IMR-90 (cell line): ENCODE data around the gene RTP5. TPM values are rescaled to one million over a fixed set of nuclear protein-coding genes. Genes with fewer than 3 reads are reported as not detected.

Source experiments
- ATAC-seq: fragments of 200-7000 bp; cut with Tn5 transposase; 2 replicates; pipeline ENCODE4 v1.9.1; 2020; ENCODE audit warnings: low read depth, mild to moderate bottlenecking, moderate library complexity
- BruUV-seq: library from RNA; stranded (reverse); fragments of 400-500 nt; replicated peaks from 2 replicates; lab custom pipeline; 2021; lab: Mats Ljungman, UMichigan
- CTCF ChIA-PET: fragments of 300-600 bp; formaldehyde crosslinking; extraction: SDS; loops from one replicate; lab custom pipeline; 2021; ENCODE audit warnings: antibody characterized with exemption; lab: Yijun Ruan, JAX
- POLR2A ChIA-PET: fragments of 300-600 bp; sonication (Branson Sonifier 250); formaldehyde crosslinking; loops from one replicate; lab custom pipeline; 2022; ENCODE audit warnings: antibody characterized with exemption; ENCODE audit not compliant: unreplicated experiment; lab: Charles Lee
- DNase-seq: peaks from one replicate; pipeline ENCODE4 v3.0.0; 2013
- H2AFZ ChIP-seq: replicated peaks from 2 replicates; pipeline ENCODE3; 2013; ENCODE audit warnings: low read length, mild to moderate bottlenecking; ENCODE audit not compliant: poor library complexity
- H2AK5ac ChIP-seq: 2 replicates; pipeline ENCODE4 v1.6.1; 2013; ENCODE audit warnings: low read depth, low read length, inconsistent platforms
- H2AK9ac ChIP-seq: replicated peaks from 2 replicates; pipeline ENCODE3; 2013; ENCODE audit warnings: mild to moderate bottlenecking, low read depth, low read length, moderate library complexity; ENCODE audit not compliant: poor library complexity
- H2BK120ac ChIP-seq: 2 replicates; pipeline ENCODE4 v1.6.1; 2013; ENCODE audit warnings: low read depth, low read length, inconsistent platforms
- H2BK15ac ChIP-seq: 3 replicates; pipeline ENCODE4 v1.6.1; 2013; ENCODE audit warnings: low read depth, low read length, inconsistent platforms
- H2BK20ac ChIP-seq: 2 replicates; pipeline ENCODE4 v1.6.1; 2013; ENCODE audit warnings: low read depth, mild to moderate bottlenecking, inconsistent platforms, low read length, moderate library complexity
- H2BK5ac ChIP-seq: 2 replicates; pipeline ENCODE4 v1.6.1; 2013; ENCODE audit warnings: mild to moderate bottlenecking, low read depth, low read length, inconsistent platforms; ENCODE audit not compliant: poor library complexity, severe bottlenecking
- H3K14ac ChIP-seq: replicated peaks from 2 replicates; pipeline ENCODE4 v1.6.1; 2013; ENCODE audit warnings: low read depth, low read length, inconsistent platforms
- H3K18ac ChIP-seq: 2 replicates; pipeline ENCODE4 v1.6.1; 2013; ENCODE audit warnings: low read depth, low read length, control low read depth
- H3K23ac ChIP-seq: 2 replicates; pipeline ENCODE4 v1.6.1; 2013; ENCODE audit warnings: low read depth, low read length, inconsistent platforms
- H3K27ac ChIP-seq: 2 replicates; pipeline ENCODE4 v1.5.1; 2013; ENCODE audit warnings: mild to moderate bottlenecking, control low read depth, low read length; ENCODE audit not compliant: insufficient read depth
- H3K27me3 ChIP-seq: 2 replicates; pipeline ENCODE4 v1.6.1; 2013; ENCODE audit warnings: low read length; ENCODE audit not compliant: control insufficient read depth, insufficient read depth
- H3K36me3 ChIP-seq: 2 replicates; pipeline ENCODE4 v1.6.1; 2013; ENCODE audit warnings: low read length, mixed read lengths; ENCODE audit not compliant: control insufficient read depth, insufficient read depth
- H3K4ac ChIP-seq: 2 replicates; pipeline ENCODE4 v1.6.1; 2013; ENCODE audit warnings: low read depth, low read length, inconsistent platforms
- H3K4me1 ChIP-seq: 2 replicates; pipeline ENCODE4 v1.6.1; 2013; ENCODE audit warnings: low read length, mixed read lengths; ENCODE audit not compliant: control insufficient read depth, insufficient read depth
- H3K4me2 ChIP-seq: 2 replicates; pipeline ENCODE4 v1.6.1; 2013; ENCODE audit warnings: low read depth, mild to moderate bottlenecking, control low read depth, low read length, moderate library complexity
- H3K4me3 ChIP-seq: 2 replicates; pipeline ENCODE4 v1.5.1; 2013; ENCODE audit warnings: low read depth, mild to moderate bottlenecking, control low read depth, low read length, moderate library complexity; ENCODE audit not compliant: insufficient read depth
- H3K56ac ChIP-seq: 2 replicates; pipeline ENCODE4 v1.6.1; 2013; ENCODE audit warnings: low read length, inconsistent platforms; ENCODE audit not compliant: insufficient read depth; ENCODE audit errors: extremely low read depth
- H3K79me1 ChIP-seq, 2 experiments: 2 replicates each; pipeline ENCODE4 v1.6.1; 2013; ENCODE audit warnings: low read length in 2 of 2, inconsistent platforms in 1 of 2, low read depth in 1 of 2
- H3K9ac ChIP-seq: 2 replicates; pipeline ENCODE4 v1.6.1; 2013; ENCODE audit warnings: low read depth, low read length, control low read depth
- H3K9me1 ChIP-seq: 2 replicates; pipeline ENCODE4 v1.6.1; 2013; ENCODE audit warnings: low read length, inconsistent platforms; ENCODE audit not compliant: insufficient read depth
- H3K9me3 ChIP-seq: 2 replicates; pipeline ENCODE4 v1.6.1; 2013; ENCODE audit warnings: low read length; ENCODE audit not compliant: control insufficient read depth, insufficient read depth
- H4K20me1 ChIP-seq: 2 replicates; pipeline ENCODE4 v1.6.1; 2013; ENCODE audit warnings: low read length, inconsistent platforms; ENCODE audit not compliant: insufficient read depth
- H4K5ac ChIP-seq: 2 replicates; pipeline ENCODE4 v1.6.1; 2013; ENCODE audit warnings: mild to moderate bottlenecking, low read depth, low read length, control low read depth
- H4K8ac ChIP-seq, 2 experiments: 2 replicates each; pipeline ENCODE4 v1.6.1; 2013; ENCODE audit warnings: low read depth in 2 of 2, low read length in 2 of 2, control low read depth in 1 of 2, inconsistent platforms in 1 of 2
- H4K91ac ChIP-seq: 2 replicates; pipeline ENCODE4 v1.6.1; 2013; ENCODE audit warnings: low read depth, low read length, inconsistent platforms; ENCODE audit not compliant: insufficient read depth
- CEBPB ChIP-seq: IDR thresholded peaks from 2 replicates; pipeline ENCODE4 v1.6.1; 2012; ENCODE audit warnings: low read depth, low read length, improper control_type of control experiment
- CHD1 ChIP-seq: IDR thresholded peaks from 2 replicates; pipeline ENCODE4 v1.6.1; 2012; ENCODE audit warnings: low read depth, low read length, improper control_type of control experiment
- CTCF ChIP-seq: conservative IDR thresholded peaks from 2 replicates; pipeline ENCODE4 v1.5.1; 2012; ENCODE audit warnings: mild to moderate bottlenecking, low read depth, low read length, improper control_type of control experiment
- FOS ChIP-seq: fragments of 150-350 bp; IDR thresholded peaks from 2 replicates; pipeline ENCODE4 v1.6.1; 2016; ENCODE audit warnings: low read depth, low read length
- MAZ ChIP-seq: IDR thresholded peaks from 2 replicates; pipeline ENCODE4 v1.6.1; 2012; ENCODE audit warnings: low read depth, mild to moderate bottlenecking, low read length, improper control_type of control experiment, moderate library complexity, borderline replicate concordance
- NFE2L2 ChIP-seq: fragments of 150-350 bp; IDR thresholded peaks from 2 replicates; pipeline ENCODE4 v1.6.1; 2016; ENCODE audit warnings: low read depth, mild to moderate bottlenecking, low read length
- POLR2A ChIP-seq: IDR thresholded peaks from 2 replicates; pipeline ENCODE4 v1.6.1; 2012; ENCODE audit warnings: mild to moderate bottlenecking, low read depth, low read length
- RAD21 ChIP-seq: IDR thresholded peaks from 2 replicates; pipeline ENCODE4 v1.6.1; 2012; ENCODE audit warnings: low read length, improper control_type of control experiment
- RCOR1 ChIP-seq: IDR thresholded peaks from 2 replicates; pipeline ENCODE4 v1.6.1; 2012; ENCODE audit warnings: mild to moderate bottlenecking, low read length, improper control_type of control experiment; ENCODE audit not compliant: insufficient replicate concordance
- RFX5 ChIP-seq: IDR thresholded peaks from 2 replicates; pipeline ENCODE4 v1.8.0; 2012; ENCODE audit warnings: low read depth, mild to moderate bottlenecking, low read length, moderate library complexity
- SMC3 ChIP-seq: fragments of 150-350 bp; IDR thresholded peaks from 2 replicates; pipeline ENCODE4 v1.6.1; 2016; ENCODE audit warnings: low read depth, mild to moderate bottlenecking, antibody characterized with exemption, low read length, moderate library complexity
- USF2 ChIP-seq: fragments of 150-350 bp; IDR thresholded peaks from 2 replicates; pipeline ENCODE4 v1.6.1; 2017; ENCODE audit warnings: mild to moderate bottlenecking, antibody characterized with exemption, low read length, low read depth
- WGBS, 2 experiments: methylation state at CpG; one replicate each; pipeline versions ENCODE4 v1.1.5 to v1.1.7; 2013; ENCODE audit warnings: missing lambda C conversion rate in 2 of 2; ENCODE audit not compliant: insufficient read length in 1 of 2; ENCODE audit errors: extremely low coverage in 2 of 2; 5-methylcytosine and 5-hydroxymethylcytosine counted together
- dilution Hi-C: fragments of 300-500 bp; cut with HindIII; formaldehyde crosslinking; loops from one replicate; pipeline ENCODE4 v1.14.3; 2018; ENCODE audit warnings: low sequenced_read_pairs; ENCODE audit not compliant: unreplicated experiment
- in situ Hi-C: fragments of 300-500 bp; cut with MboI; formaldehyde crosslinking; loops from 3 replicates; pipeline ENCODE4 v1.14.3; 2019; ENCODE audit warnings: low sequenced_read_pairs, inconsistent platforms, mixed read lengths
- intact Hi-C: fragments of 100-400 bp; cut with micrococcal nuclease; formaldehyde crosslinking; loops from 2 replicates; pipeline ENCODE4 v1.10.0; 2022
- polyA plus RNA-seq, 3 experiments: library from polyadenylated mRNA; depleted of rRNA; stranded (reverse); fragments of >200 nt; gene quantifications; 2 replicates each; pipeline ENCODE4 v1.2.3, GENCODE V29; 2012; ENCODE audit warnings: low replicate concordance in 1 of 3
- total RNA-seq: library from RNA; depleted of rRNA; stranded (reverse); fragments of >200 nt; gene quantifications from 2 replicates; pipeline ENCODE4 v1.2.3, GENCODE V29; 2012

The RTP5 gene
- total and polyA plus RNA-seq, 2 of the 4 experiments (the other 2 are of a cell fraction): not detected

DNA sequence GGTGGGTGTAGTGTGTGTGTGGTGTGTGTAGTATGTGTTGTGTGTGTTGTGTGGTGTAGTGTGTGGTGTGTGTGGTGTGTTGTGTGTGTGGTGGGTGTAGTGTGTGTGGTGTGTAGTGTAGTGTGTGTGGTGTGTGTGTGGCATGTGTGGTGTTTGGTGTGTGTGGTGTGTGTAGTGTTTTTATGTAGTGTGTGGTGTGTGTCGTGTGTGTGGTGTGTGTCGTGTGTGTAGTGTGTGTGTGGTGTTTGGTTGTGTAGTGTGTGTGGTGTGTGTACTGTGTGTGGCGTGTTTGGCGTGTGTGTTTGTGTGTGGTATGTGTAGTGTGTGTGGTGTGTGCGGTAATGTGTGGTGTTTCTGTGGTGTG, 4.7 kb upstream of the RTP5 start:
- Histone ChIP-seq H2BK120ac (no peak overlapping the region), H3K36me3 (no peaks in the 10 kb centered on the region), H4K20me1 (peaks cover 5% of the 10 kb centered on the region), H2BK5ac (peak overlapping the region; percentile 96), H3K18ac (no peak overlapping the region), H3K4ac (no peak overlapping the region), H3K4me3 (no peak overlapping the region), H2BK15ac (no peak overlapping the region), H2AK5ac (no peak overlapping the region; the same call in 1 of the 2 replicates), H3K56ac (no peak overlapping the region), H3K4me2 (no peak overlapping the region), H3K4me1 (no peaks in the 10 kb centered on the region; the same call in 1 of the 2 replicates), H4K91ac (no peak overlapping the region), H3K9me1 (peaks cover 19% of the 10 kb centered on the region), H3K27ac (no peak overlapping the region), H3K27me3 (peaks cover 41% of the 10 kb centered on the region), H3K14ac (peak overlapping the region; percentile 45; the same call in 1 of the 2 replicates), H3K79me1 (no peaks in the 10 kb centered on the region), H3K9ac (no peak overlapping the region), H3K9me3 (no peaks in the 10 kb centered on the region), H2AFZ (peak overlapping the region; percentile 14), H2AK9ac (no peak overlapping the region), H3K23ac (no peak overlapping the region), H2BK20ac (no peak overlapping the region), H4K5ac (no peak overlapping the region), H4K8ac (no peak overlapping the region)
- TF ChIP-seq CTCF (no peak), CHD1 (no peak), FOS (no peak), CEBPB (no peak), RAD21 (no peak), RFX5 (no peak), MAZ (no peak), NFE2L2 (no peak), USF2 (no peak), RCOR1 (no peak), SMC3 (no peak), POLR2A (no peak)
- intact Hi-C loops: no loop called here
- in situ Hi-C loops: no loop called here
- POLR2A ChIA-PET: no interaction called here
- dilution Hi-C loops: no loop called here
- DNase-seq: no peak
- no peak for ATAC-seq
- no TSS peak for BruUV-seq
- CTCF ChIA-PET: no interaction called here
- WGBS, 2 experiments: 92 to 100% methylated on average over 1 to 5 of the region's 5 CpGs
